Ascending aorta (tissue), 2 donors: Measurements from ENCODE around the gene MAB21L4. TPM values are rescaled to one million over a fixed set of nuclear protein-coding genes. Genes with fewer than 3 reads are reported as not detected.
A peak's percentile ranks its signal among the peaks of the same experiment; 100 is the strongest.

Experiments used
- DNase-seq, 2 donors: peaks; one replicate each; pipeline ENCODE4 v3.0.0-alpha.2; 2019; ENCODE audit warnings: low spot score in 2 of 2
- H3K27ac ChIP-seq, 2 donors: fragments of 200-600 bp; sonication (generic); one replicate each; pipeline ENCODE4 v1.5.1; 2016 to 2017; ENCODE audit warnings: mild to moderate bottlenecking in 1 of 2
- H3K27me3 ChIP-seq: fragments of 200-600 bp; sonication (generic); one replicate; pipeline ENCODE4 v1.5.1; 2017
- H3K36me3 ChIP-seq, 2 donors: fragments of 200-600 bp; sonication (generic); one replicate each; pipeline ENCODE4 v1.5.1; 2016
- H3K4me1 ChIP-seq, 2 donors: fragments of 200-600 bp; sonication (generic); one replicate each; pipeline ENCODE4 v1.5.1; 2016 to 2017; ENCODE audit warnings: mild to moderate bottlenecking in 1 of 2
- H3K4me3 ChIP-seq, 2 donors: fragments of 200-600 bp; sonication (generic); one replicate each; pipeline ENCODE4 v1.5.1; 2016 to 2017; ENCODE audit warnings: mild to moderate bottlenecking in 1 of 2
- H3K9me3 ChIP-seq, 2 donors: fragments of 200-600 bp; sonication (generic); one replicate each; pipeline ENCODE4 v1.5.1; 2016
- CTCF ChIP-seq, 3 experiments: fragments of 200-600 bp in 2 of 3; fragments of 450-650 bp in 1 of 3; sonication (generic) in 2 of 3; IDR thresholded peaks; one replicate each; pipeline ENCODE4 v1.5.1; 2016 to 2019; ENCODE audit warnings: antibody characterized with exemption in 3 of 3, mild to moderate bottlenecking in 1 of 3, moderate library complexity in 1 of 3
- intact Hi-C: fragments of 100-400 bp; cut with DNase I; formaldehyde crosslinking; loops from one replicate; pipeline ENCODE4 v1.15.1; 2023
- total RNA-seq: library from RNA; depleted of rRNA; stranded (reverse); fragments of >200 nt; gene quantifications from one replicate; pipeline ENCODE4 v1.1.0, GENCODE V29; 2016

Gene MAB21L4
- total RNA-seq, 1 donor from 2014 or later = not detected

- DNase-seq = peak in 1 of 2 donors; percentile 61
- Histone ChIP-seq H3K27ac (no peak overlapping the region), H3K36me3 (no peaks in the 10 kb centered on the region), H3K9me3 (peaks cover 0 to 11% of the 10 kb centered on the region in 2 donors), H3K27me3 (no peaks in the 10 kb centered on the region), H3K4me1 (peaks cover 0 to 5% of the 10 kb centered on the region in 2 donors), H3K4me3 (no peak overlapping the region)
- no peak for TF ChIP-seq CTCF (IDR thresholded peaks at IDR 0.05)
- intact Hi-C loops = no loop called here
Observed at GRCh38 chr2:240925568-240926515, 29.9 kb upstream of the MAB21L4 start.

GRCh38 chr2:240925191-240925567, 29.2 kb upstream of the MAB21L4 start:
- Histone ChIP-seq H3K27me3 (no peaks in the 10 kb centered on the region), H3K4me3 (no peak overlapping the region), H3K36me3 (no peaks in the 10 kb centered on the region), H3K9me3 (peaks cover 0 to 11% of the 10 kb centered on the region in 2 donors), H3K27ac (no peak overlapping the region), H3K4me1 (peaks cover 0 to 5% of the 10 kb centered on the region in 2 donors)
- intact Hi-C loops = no loop called here
- TF ChIP-seq CTCF (IDR thresholded peaks at IDR 0.05) = no peak
- peak in 1 of 2 donors; percentile 61 for DNase-seq

- Histone ChIP-seq H3K4me3 (no peak overlapping the region), H3K36me3 (no peaks in the 10 kb centered on the region), H3K27me3 (no peaks in the 10 kb centered on the region), H3K27ac (no peak overlapping the region), H3K9me3 (peaks cover 0 to 5% of the 10 kb centered on the region in 2 donors), H3K4me1 (peaks cover 0 to 5% of the 10 kb centered on the region in 2 donors)
- DNase-seq = no peak
- intact Hi-C loops = no loop called here
- TF ChIP-seq CTCF (IDR thresholded peaks at IDR 0.05) = no peak
Observed at GRCh38 chr2:240922982-240923537, 27.1 kb upstream of the MAB21L4 start.

- peak in 1 of 2 donors; percentile 60 for DNase-seq
- Histone ChIP-seq H3K4me1 (peaks cover 0 to 5% of the 10 kb centered on the region in 2 donors), H3K9me3 (no peaks in the 10 kb centered on the region), H3K36me3 (no peaks in the 10 kb centered on the region), H3K27ac (no peak overlapping the region), H3K27me3 (no peaks in the 10 kb centered on the region), H3K4me3 (no peak overlapping the region)
- intact Hi-C loops = no loop called here
- TF ChIP-seq CTCF (IDR thresholded peaks at IDR 0.05) = no peak
Observed at GRCh38 chr2:240922245-240922981, 26.5 kb upstream of the MAB21L4 start.

GRCh38 chr2:240921995-240922244, 26.0 kb upstream of the MAB21L4 start:
- H3K9me3 ChIP-seq = no peaks in the 10 kb centered on the region
- H3K27ac ChIP-seq = peak overlapping the region in 1 of 2 donors; percentile 56
- intact Hi-C loops = no loop called here
- TF ChIP-seq CTCF (IDR thresholded peaks at IDR 0.05) = no peak
- DNase-seq = no peak
- H3K27me3 ChIP-seq = no peaks in the 10 kb centered on the region
- no peak overlapping the region for H3K4me3 ChIP-seq
- peaks cover 0 to 5% of the 10 kb centered on the region in 2 donors for H3K4me1 ChIP-seq
- no peaks in the 10 kb centered on the region for H3K36me3 ChIP-seq
